Peyer's patch (tissue), 4 donors: ENCODE measurements around the gene VAT1. TPM values are rescaled to one million over a fixed set of nuclear protein-coding genes. Genes with fewer than 3 reads are reported as not detected.

Source experiments
- DNase-seq, 3 donors: peaks; one replicate each; pipeline ENCODE4 v3.0.0-alpha.2; 2017 to 2019
- H3K27ac ChIP-seq, 4 donors: fragments of 200-600 bp; sonication (generic); one replicate each; pipeline ENCODE4 v1.5.1; 2016 to 2019
- H3K27me3 ChIP-seq, 2 donors: fragments of 200-600 bp; sonication (generic); one replicate each; pipeline ENCODE4 v1.5.1; 2019
- H3K36me3 ChIP-seq, 3 donors: fragments of 200-600 bp; sonication (generic); one replicate each; pipeline ENCODE4 v1.5.1; 2016 to 2019
- H3K4me1 ChIP-seq, 4 donors: fragments of 200-600 bp; sonication (generic); one replicate each; pipeline ENCODE4 v1.5.1; 2016 to 2019
- H3K4me3 ChIP-seq, 4 donors: fragments of 200-600 bp; sonication (generic); 1 replicate in 3 of 4; 2 replicates in 1 of 4; pipeline ENCODE4 v1.5.1; 2016 to 2019; ENCODE audit warnings: mild to moderate bottlenecking in 1 of 4
- H3K9me3 ChIP-seq, 4 donors: fragments of 200-600 bp; sonication (generic); one replicate each; pipeline ENCODE4 v1.5.1; 2016 to 2019; ENCODE audit warnings: mild to moderate bottlenecking in 1 of 4
- CTCF ChIP-seq, 6 experiments: fragments of 450-650 bp in 4 of 6; fragments of 200-600 bp in 2 of 6; sonication (generic) in 1 of 6; IDR thresholded peaks; one replicate each; pipeline ENCODE4 v1.5.1; 2017 to 2019; ENCODE audit warnings: antibody characterized with exemption in 6 of 6, mild to moderate bottlenecking in 3 of 6, moderate library complexity in 1 of 6
- POLR2A ChIP-seq, 2 donors: fragments of 450-650 bp; IDR thresholded peaks; one replicate each; pipeline ENCODE4 v1.5.1; 2017; ENCODE audit warnings: antibody characterized with exemption in 2 of 2, mild to moderate bottlenecking in 2 of 2, moderate library complexity in 2 of 2
- total RNA-seq, 4 donors: library from RNA; depleted of rRNA; stranded (reverse); fragments of >200 nt; gene quantifications; one replicate each; pipeline ENCODE4 v1.1.0, GENCODE V29; 2016

The VAT1 gene
- total RNA-seq, 4 donors from 2014 or later, result 52.8 to 97.8 (median 71.5) TPM

- no peaks in the 10 kb centered on the region for H3K4me1 ChIP-seq
- H3K27me3 ChIP-seq, result no peaks in the 10 kb centered on the region
- no peaks in the 10 kb centered on the region for H3K9me3 ChIP-seq
- TF ChIP-seq CTCF (IDR thresholded peaks at IDR 0.05) (no peak), POLR2A (IDR thresholded peaks at IDR 0.05) (no peak)
- H3K36me3 ChIP-seq, result no peaks in the 10 kb centered on the region
- DNase-seq, result no peak
- no peak overlapping the region for H3K27ac ChIP-seq
- H3K4me3 ChIP-seq, result no peak overlapping the region
Measured at GRCh38 chr17:42969001-42969581, 53.1 kb downstream of the VAT1 start.

DNA sequence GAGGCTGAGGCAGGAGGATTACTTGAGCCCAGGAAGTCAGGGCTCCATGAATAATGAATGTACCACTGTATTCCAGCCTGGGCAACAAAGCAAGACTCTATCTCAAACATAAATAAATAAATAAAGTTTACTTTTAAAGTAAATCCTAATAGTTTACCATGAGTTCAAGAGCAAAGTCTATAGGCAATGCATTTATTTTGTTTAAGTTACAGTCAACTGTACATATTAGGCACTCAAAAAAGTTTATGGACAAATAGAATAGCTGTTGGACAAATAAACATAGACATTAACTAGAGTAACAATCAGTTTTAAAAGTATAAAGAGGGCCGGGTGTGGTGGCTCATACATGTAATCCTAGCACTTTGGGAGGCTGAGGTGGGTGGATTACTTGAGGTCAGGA, 54.3 kb downstream of the VAT1 start:
- H3K36me3 ChIP-seq, result no peaks in the 10 kb centered on the region
- no peaks in the 10 kb centered on the region for H3K27me3 ChIP-seq
- TF ChIP-seq POLR2A (IDR thresholded peaks at IDR 0.05) (no peak), CTCF (IDR thresholded peaks at IDR 0.05) (no peak)
- DNase-seq, result no peak
- H3K4me1 ChIP-seq, result peaks cover 0 to 8% (median 3%) of the 10 kb centered on the region in 4 donors
- no peak overlapping the region for H3K27ac ChIP-seq
- no peaks in the 10 kb centered on the region for H3K9me3 ChIP-seq
- no peak overlapping the region for H3K4me3 ChIP-seq

Other genes with a start within 250 kb of the VAT1 start
- gene VPS25, start 248.9 kb downstream of the VAT1 start, total RNA-seq, result 10 to 100 TPM; 34.7 to 82.1 (median 67.5) TPM
- gene WNK4, start 241.8 kb downstream of the VAT1 start, total RNA-seq, result 10 to 100 TPM in 3 of 4 donors, 1 to 10 TPM in 1; 7.2 to 56.0 (median 28.7) TPM
- 100 to 1,000 TPM in 3 of 4 donors, 10 to 100 TPM in 1; 68.5 to 156 (median 139) TPM for gene COA3, start 223.7 kb downstream of the VAT1 start, total RNA-seq
- not detected for gene CNTD1, start 223.5 kb downstream of the VAT1 start, total RNA-seq
- 100 to 1,000 TPM in 3 of 4 donors, 10 to 100 TPM in 1; 81.6 to 171 (median 122) TPM for gene BECN1, start 198.1 kb downstream of the VAT1 start, total RNA-seq
- gene PSME3, start 189.0 kb downstream of the VAT1 start, total RNA-seq, result 10 to 100 TPM; 45.6 to 75.9 (median 59.8) TPM
- gene AOC2, start 177.8 kb downstream of the VAT1 start, total RNA-seq, result 1 to 10 TPM in 2 of 4 donors, under 1 TPM in 1, not detected in 1; 0.70 to 2.3 (median 1.6) TPM
- gene AOC3, start 171.2 kb downstream of the VAT1 start, total RNA-seq, result 10 to 100 TPM in 1 of 4 donors, 1 to 10 TPM in 3; 3.3 to 11.4 (median 7.0) TPM
- 10 to 100 TPM in 3 of 4 donors, 1 to 10 TPM in 1; 2.5 to 97.8 (median 66.0) TPM for gene G6PC1, start 121.6 kb downstream of the VAT1 start, total RNA-seq
- 10 to 100 TPM; 12.6 to 33.5 (median 26.5) TPM for gene AARSD1, start 57.9 kb downstream of the VAT1 start, total RNA-seq
- gene PTGES3L, start 42.3 kb downstream of the VAT1 start, total RNA-seq, result 1 to 10 TPM in 3 of 4 donors, not detected in 1; 1.6 to 6.9 (median 5.5) TPM
- 10 to 100 TPM; 17.2 to 37.3 (median 26.9) TPM for gene RUNDC1, start 41.8 kb downstream of the VAT1 start, total RNA-seq
- 1,000 to 10,000 TPM in 1 of 4 donors, 100 to 1,000 TPM in 3; 331 to 1,066 (median 442) TPM for gene RPL27, start 24.0 kb downstream of the VAT1 start, total RNA-seq
- 10 to 100 TPM; 60.1 to 85.8 (median 73.4) TPM for gene IFI35, start 15.6 kb downstream of the VAT1 start, total RNA-seq
- gene RND2, start 2.8 kb upstream of the VAT1 start, total RNA-seq, result 1 to 10 TPM in 1 of 4 donors, under 1 TPM in 3; 0.27 to 1.7 (median 0.32) TPM
- 10 to 100 TPM in 3 of 4 donors, 1 to 10 TPM in 1; 9.0 to 38.0 (median 14.2) TPM for gene BRCA1, start 103.0 kb upstream of the VAT1 start, total RNA-seq
- 100 to 1,000 TPM; 102 to 139 (median 127) TPM for gene NBR1, start 148.8 kb upstream of the VAT1 start, total RNA-seq
- gene TMEM106A, start 189.5 kb upstream of the VAT1 start, total RNA-seq, result 10 to 100 TPM in 3 of 4 donors, 1 to 10 TPM in 1; 7.1 to 54.5 (median 15.3) TPM
- 1 to 10 TPM in 1 of 4 donors, not detected in 3; 1.5 TPM for gene CCDC200, start 206.2 kb upstream of the VAT1 start, total RNA-seq
- gene RNU2-1, start 211.6 kb upstream of the VAT1 start, total RNA-seq, result not detected